ENCODE data around the gene METTL17. TPM values are rescaled to one million over a fixed set of nuclear protein-coding genes. Genes with fewer than 3 reads are reported as not detected.

Gene METTL17
- total RNA-seq, 4 donors from 2014 or later: 39.8 to 57.4 (median 41.7) TPM

GRCh38 chr14:21025371-21026273, 35.8 kb downstream of the METTL17 start:
- peak in 1 of 2 donors; percentile 47 for TF ChIP-seq POLR2AphosphoS5 (IDR thresholded peaks at IDR 0.05)
- TF ChIP-seq POLR2A (IDR thresholded peaks at IDR 0.05; ENCODE audit: low read depth): no peak
- no peak for TF ChIP-seq CTCF (IDR thresholded peaks at IDR 0.05)
- no peak for TF ChIP-seq EP300 (IDR thresholded peaks at IDR 0.05)
- 10% methylated on average over 18 of the region's 58 CpGs for WGBS
- intact Hi-C loops (cut with DNase I): no loop called here
- Histone ChIP-seq H3K27me3 (no peaks in the 10 kb centered on the region), H3K27ac (replicated peaks in 1 of 4) (peak overlapping the region; percentile 90 to 96 (median 95)), H3K4me1 (peaks cover 31 to 54% (median 47%) of the 10 kb centered on the region in 4 donors), H3K9me3 (no peaks in the 10 kb centered on the region), H3K4me3 (peak overlapping the region; percentile 77 to 95 (median 88)), H3K36me3 (peaks cover under 1 to 18% (median 17%) of the 10 kb centered on the region in 4 donors)
- DNase-seq (ENCODE audit: extremely low spot score): peak; percentile 94

- TF ChIP-seq POLR2AphosphoS5 (IDR thresholded peaks at IDR 0.05) (no peak), CTCF (IDR thresholded peaks at IDR 0.05) (no peak), EP300 (IDR thresholded peaks at IDR 0.05) (no peak), POLR2A (IDR thresholded peaks at IDR 0.05; ENCODE audit: low read depth) (no peak)
- intact Hi-C loops (cut with DNase I): no loop called here
- Histone ChIP-seq H3K27me3 (no peaks in the 10 kb centered on the region), H3K27ac (replicated peaks in 1 of 4) (peak overlapping the region; percentile 90 to 96 (median 95)), H3K9me3 (no peaks in the 10 kb centered on the region), H3K4me1 (peaks cover 31 to 51% (median 47%) of the 10 kb centered on the region in 4 donors), H3K36me3 (peaks cover 0 to 10% (median 9%) of the 10 kb centered on the region in 4 donors), H3K4me3 (peak overlapping the region; percentile 77 to 95 (median 88))
- 62% methylated on average over 7 of the region's 7 CpGs for WGBS
- no peak for DNase-seq (ENCODE audit: extremely low spot score)
These were observed 36.7 kb downstream of the METTL17 start for GRCh38 chr14:21026274-21026987.

DNA sequence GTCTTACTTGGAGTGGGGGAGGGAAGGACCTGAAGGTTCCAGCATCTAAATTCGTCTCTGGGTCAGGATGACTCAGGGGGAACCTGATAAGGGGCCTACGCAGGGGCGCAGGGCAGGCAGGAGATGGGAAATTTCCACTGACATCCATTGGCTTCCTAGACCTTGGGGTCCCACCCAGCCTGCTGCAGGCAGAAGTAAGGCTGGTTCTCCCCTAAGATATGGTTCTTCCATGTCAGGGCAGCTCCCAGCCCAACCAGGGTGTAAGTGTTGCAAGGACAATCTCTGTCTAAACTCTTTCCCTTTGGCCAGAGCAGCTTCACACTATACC, 37.2 kb downstream of the METTL17 start:
- Histone ChIP-seq H3K27ac (replicated peaks in 1 of 4) (peak overlapping the region; percentile 90 to 96 (median 95)), H3K4me3 (no peak overlapping the region), H3K4me1 (peaks cover 31 to 45% (median 44%) of the 10 kb centered on the region in 4 donors), H3K27me3 (no peaks in the 10 kb centered on the region), H3K9me3 (no peaks in the 10 kb centered on the region), H3K36me3 (peaks cover 0 to 5% (median 4%) of the 10 kb centered on the region in 4 donors)
- intact Hi-C loops (cut with DNase I): no loop called here
- no peak for DNase-seq (ENCODE audit: extremely low spot score)
- TF ChIP-seq POLR2A (IDR thresholded peaks at IDR 0.05; ENCODE audit: low read depth) (no peak), CTCF (IDR thresholded peaks at IDR 0.05) (no peak), POLR2AphosphoS5 (IDR thresholded peaks at IDR 0.05) (no peak), EP300 (IDR thresholded peaks at IDR 0.05) (no peak)
- 60% methylated on average over 3 of the region's 3 CpGs for WGBS

DNA sequence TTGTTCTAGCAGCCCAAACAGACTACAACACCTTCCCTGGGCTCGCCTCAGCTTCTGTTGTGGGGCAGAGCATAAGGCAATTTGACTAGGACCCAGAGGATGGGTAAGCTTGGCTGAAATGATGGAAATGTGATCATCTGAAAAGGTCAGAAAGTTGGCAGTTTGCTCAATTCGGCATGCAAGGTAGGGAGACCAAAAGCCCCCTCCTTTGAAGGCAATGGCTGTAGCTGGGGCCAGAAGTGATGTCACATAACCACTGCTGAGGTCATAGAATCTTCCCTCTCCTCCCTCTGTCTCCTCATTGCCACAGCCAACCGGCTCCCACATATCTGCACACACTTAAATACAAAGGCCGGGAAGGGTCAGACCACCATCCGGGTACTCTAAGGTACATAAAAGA, 40.1 kb downstream of the METTL17 start, which contains the start of gene TPPP2:
Gene TPPP2, plus strand, starts transcription at position 301 of the 400 bp plus-strand sequence. CDS start 365 bp downstream, outside the sequence.
- TF ChIP-seq EP300 (IDR thresholded peaks at IDR 0.05) (no peak), POLR2A (IDR thresholded peaks at IDR 0.05; ENCODE audit: low read depth) (no peak), POLR2AphosphoS5 (IDR thresholded peaks at IDR 0.05) (no peak), CTCF (IDR thresholded peaks at IDR 0.05) (no peak)
- DNase-seq (ENCODE audit: extremely low spot score): no peak
- no peaks in the 10 kb centered on the region for H3K9me3 ChIP-seq
- H3K4me1 ChIP-seq: peaks cover 16 to 20% (median 19%) of the 10 kb centered on the region in 4 donors
- no peak within 1 kb of the TSS for H3K4me3 ChIP-seq
- WGBS: 92% methylated on average over 5 of the region's 5 CpGs
- no peak within 1 kb of the TSS for H3K27ac ChIP-seq (replicated peaks in 1 of 4)
- H3K27me3 ChIP-seq: no peaks in the 10 kb centered on the region
- intact Hi-C loops (cut with DNase I): no loop called here
- H3K36me3 ChIP-seq: no peaks in the 10 kb centered on the region
